NCI-H69 (cell line): ENCODE results near the gene THPO.

ENCODE experiments used
- DNase-seq: peaks from one replicate; lab custom pipeline; 2025; lab: John Stamatoyannopoulos, UW

The THPO gene

GRCh38 chr3:184377882-184378445 is at the start of gene THPO:
Gene THPO, minus strand, starts transcription at chr3:184378207. Its CDS starts 1,948 bp downstream, at chr3:184376259.
- DNase-seq = peak; percentile 60

DNA sequence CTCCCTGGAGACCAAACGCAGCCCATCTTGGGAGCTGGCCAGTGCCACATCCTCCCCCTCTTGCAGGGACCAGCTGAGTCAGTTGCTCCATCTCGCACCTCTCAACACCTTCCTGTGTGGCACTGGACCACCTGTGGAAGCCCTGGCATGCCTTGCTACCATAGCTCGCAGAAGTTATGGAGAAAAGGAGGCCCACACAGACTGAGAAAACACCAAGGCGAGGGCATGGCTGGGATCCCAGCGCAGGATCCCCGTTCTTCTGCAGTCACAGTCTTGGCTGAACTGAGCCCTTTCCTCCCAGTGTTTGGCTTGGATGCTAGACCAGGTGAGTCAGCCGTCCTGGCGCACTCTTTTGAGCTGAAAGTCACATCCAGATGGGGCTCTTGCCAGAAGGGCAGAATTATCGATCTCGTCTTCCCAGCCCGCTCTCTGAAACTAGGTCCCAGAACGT is 48.7 kb upstream of the THPO start:
- DNase-seq = no peak

DNA sequence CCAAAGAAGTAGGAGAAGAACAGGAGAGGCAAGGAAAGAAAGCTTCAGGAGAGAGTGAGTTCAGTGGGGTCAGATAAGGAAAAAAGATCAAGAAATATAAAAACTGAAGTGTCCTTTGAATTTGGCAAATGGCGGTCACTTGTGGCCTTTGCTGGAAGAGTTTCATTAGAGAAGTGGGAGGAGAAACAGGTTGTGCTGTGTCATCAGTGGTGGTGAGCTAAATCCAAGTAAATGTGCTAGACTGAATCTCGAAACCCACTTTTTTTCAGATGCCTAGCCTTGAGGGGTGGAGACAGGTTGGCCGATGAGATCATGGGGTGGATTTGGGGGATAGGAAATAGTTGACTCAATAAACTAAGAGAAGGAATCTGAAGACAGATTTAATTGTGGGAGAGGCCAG is 45.6 kb upstream of the THPO start:
- DNase-seq = no peak

DNA sequence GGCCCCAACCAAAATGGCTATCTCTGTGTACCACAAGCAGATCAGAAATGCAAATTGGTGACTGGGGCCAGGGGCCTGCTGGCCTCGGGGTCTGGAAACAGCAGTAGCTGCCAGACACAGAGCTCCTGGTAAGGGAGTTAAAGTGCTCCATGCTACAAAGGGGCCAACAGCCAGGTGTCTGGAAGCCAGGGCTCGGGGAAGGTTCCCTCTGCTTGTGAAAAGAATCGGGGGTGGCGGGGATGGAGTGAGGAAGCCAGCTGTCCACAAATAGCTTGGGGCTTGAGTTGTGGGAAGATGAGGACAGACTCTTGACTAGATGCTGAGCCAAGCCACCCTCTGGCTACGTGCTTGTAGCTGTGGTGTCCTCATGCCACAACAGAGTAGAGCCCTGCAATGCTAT is 41.2 kb upstream of the THPO start:
- no peak for DNase-seq

GRCh38 chr3:184417619-184418327 is 39.8 kb upstream of the THPO start:
- peak; percentile 75 for DNase-seq

DNA sequence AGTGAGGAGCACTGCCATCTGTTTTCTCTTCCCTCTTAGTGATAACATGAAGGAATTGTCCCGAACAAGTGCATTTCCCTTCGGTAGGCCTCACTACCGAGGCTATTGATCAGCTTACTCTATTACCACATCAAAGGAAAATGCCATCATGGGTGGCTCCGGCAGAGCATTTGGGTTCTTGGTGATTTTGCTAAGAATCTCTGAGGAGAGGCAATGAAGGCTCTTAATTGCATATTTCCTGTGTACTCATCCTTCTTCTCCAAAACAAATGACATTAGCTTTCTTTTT is 37.1 kb upstream of the THPO start:
- DNase-seq = no peak

DNA sequence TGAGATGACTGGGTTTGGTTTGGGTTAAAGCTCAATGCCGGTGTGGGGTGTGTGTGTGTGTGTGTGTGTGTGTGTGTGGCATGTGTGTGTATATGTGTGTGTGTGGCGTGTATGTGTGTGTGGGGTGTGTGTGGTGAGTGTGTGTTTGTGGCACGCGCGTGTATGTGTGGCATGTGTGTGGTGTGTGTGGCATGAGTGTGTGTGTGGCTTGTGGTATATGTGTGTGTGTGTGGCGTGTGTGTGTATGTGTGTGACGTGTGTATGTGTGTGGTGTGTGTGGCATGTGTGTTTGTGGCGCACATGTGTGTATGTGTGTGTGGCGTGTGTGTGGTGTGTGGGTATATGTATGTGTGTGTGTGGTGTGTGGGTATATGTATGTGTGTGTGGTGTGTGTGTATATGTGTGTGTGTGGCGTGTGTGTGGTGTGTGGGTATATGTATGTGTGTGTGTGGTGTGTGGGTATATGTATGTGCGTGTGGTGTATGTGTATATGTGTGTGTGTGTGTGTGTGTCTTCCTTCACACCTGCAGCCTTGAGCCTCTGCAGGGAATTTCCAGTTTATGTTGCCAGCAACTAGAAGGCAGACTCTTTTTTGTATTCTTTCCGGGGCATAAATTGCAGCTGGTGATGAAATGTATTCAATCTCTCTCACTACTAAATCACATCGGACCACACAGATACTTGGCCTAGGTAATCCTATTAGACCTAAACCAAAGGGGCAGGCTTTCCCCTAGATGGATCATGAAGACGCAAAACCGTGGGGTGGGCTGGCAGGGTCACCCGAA is 36.6 kb upstream of the THPO start:
- no peak for DNase-seq

- DNase-seq = no peak
Observed at GRCh38 chr3:184409946-184410500, 32.0 kb upstream of the THPO start.

DNA sequence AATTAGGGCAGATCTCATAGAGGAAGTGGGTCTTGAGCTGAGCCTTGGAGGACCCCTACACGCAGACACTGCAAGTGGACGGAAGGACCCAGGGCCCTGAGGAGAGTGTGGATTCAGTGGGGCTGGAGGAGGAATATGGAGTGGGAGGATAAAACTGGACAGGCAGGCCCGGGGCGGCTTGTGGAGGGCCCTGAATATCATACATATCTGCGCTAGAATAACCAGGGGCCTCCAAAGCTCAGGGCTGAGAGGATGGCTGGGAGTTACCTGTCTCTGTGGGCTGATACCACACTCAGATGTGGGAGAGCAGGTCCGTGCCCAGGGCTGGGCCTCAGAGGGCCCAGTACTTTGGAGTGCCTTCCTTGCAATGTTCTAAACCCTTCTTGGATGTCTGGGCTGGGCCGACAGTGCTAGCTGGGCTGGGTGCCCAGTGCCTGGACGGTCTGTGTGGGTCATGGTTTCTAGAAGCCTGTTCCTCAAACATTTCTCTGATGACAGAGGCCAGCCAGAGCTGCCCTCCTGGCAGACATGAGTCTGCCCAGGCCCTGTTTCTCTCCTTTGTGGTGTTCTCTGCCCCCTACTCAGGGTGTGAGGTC is 31.4 kb upstream of the THPO start:
- no peak for DNase-seq

DNA sequence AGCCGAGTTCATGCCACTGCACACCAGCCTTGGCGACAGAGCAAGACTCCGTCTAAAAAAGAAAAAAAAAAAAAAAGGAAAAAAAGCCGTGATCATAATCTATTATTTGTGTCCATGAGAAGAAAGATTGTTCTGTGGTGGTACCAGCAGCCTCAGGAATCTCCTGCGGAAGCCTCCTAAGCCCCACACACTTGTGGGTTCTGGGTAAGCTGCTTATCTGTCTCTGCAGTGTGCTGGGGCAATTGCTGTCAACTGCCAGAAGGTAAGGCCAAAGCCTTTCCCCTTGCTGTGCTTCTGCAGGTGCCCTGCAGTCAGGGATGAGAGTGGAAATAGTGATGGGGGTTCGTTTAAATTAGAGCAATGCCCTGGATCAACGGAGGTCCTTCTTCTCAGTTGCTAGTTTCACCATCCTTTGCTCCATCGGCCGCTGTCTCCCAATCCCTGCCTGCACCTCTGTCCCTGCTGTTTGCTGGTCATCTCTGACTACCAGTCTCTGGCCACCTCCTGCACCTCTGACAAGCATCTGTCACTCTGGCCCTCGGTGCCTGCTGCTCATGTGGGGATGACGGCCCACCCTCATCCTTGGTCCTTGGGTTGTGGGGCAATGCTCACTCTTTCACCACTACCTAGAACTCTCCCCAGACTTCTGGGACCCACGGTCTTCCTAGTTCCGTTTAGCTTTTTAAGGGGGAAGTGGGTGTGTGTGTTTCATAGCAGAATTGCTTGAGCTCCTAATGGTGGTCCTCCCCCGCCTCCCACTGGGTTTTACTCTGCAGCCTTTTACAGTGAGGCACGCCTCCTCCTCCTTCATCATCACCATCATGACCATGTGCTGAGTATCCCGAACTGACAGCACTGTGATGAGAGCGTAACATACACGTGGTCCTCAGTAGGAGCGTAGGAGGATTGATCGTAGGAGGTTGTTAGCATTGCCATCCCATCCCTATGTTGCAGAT is 27.3 kb upstream of the THPO start:
- DNase-seq = no peak

DNA sequence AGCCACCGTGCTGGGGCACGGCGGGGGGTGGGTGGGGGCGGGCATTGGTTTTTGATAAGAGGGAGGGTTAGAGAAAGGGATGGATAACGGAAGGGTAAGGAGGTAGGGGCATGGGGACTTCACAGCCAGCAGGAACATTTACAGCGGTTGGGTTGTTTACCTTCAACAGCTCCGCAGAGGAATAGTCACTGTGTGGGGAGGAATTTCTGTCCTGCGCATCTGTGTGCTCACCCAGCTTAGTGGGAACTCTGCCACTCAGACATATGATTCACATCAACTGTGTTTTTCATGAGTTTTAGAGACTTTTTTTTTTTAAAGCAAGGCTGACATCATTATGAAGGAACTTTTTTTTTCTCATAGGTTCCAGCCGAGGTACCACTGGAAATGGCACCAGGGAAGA is 21.4 kb upstream of the THPO start:
- DNase-seq = no peak

DNA sequence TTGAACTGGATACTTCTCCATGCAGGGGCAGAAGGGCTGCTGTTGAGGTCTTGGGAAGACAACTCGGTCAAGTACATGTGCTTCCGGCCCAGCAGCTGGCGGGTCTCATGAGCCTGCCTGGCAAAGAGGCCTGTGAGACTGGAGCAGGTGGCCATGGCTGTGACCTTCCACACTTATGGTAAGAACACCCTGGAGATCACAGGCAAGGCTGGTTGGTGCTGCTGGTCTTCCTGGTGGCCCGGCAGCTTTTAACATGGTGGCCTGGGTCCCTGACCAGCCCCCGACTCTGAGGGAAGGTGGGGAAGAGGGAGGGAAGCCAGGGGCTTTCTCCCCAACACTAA is 17.3 kb upstream of the THPO start:
- no peak for DNase-seq

DNA sequence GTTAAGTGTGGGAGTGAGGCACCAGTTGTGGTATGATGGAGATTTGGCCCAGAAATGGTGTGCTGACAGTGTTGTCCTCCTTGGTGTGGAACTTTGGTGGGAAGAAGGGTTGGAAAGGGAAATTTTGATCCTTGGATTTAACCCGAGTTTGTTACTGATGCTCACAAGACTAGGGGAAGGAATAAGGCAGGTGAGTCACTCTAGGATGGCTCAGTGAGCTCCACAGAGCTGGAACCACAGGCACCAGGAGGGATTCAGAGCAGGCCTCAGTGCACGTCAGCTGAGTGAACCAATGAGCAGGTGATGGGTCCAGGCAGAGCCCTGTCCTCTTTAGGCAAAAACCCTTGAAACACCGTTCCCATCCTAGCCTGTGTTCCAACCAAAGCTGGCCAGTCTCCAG is 13.3 kb upstream of the THPO start:
- no peak for DNase-seq

DNA sequence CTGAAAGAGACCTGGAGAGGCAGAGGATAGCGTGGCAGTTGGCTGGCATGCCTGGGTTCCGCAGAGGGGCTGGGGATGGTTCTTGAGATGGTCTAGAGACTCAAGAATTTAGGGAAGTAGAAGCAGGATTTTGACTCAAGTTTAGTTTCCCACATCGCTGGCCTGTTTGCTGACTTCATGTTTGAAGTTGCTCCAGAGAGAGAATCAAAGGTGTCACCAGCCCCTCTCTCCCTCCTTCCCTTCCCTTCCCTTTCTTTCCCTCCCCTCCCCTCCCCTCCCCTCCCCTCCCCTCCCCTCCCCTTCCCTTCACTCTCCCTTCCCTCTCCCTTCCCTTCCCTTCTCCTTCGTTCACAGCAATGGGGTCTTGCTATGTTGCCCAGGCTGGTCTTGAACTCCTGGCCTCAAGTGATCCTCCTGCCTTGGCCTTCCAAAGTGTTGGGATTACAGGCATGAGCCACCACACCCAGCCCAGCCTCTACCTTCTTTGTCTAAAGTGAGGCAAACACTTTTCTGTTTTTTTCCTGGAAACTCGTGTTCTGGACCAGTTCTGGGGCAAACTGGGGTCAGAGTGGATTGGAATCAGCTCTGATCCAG is 12.0 kb upstream of the THPO start:
- DNase-seq = no peak

DNA sequence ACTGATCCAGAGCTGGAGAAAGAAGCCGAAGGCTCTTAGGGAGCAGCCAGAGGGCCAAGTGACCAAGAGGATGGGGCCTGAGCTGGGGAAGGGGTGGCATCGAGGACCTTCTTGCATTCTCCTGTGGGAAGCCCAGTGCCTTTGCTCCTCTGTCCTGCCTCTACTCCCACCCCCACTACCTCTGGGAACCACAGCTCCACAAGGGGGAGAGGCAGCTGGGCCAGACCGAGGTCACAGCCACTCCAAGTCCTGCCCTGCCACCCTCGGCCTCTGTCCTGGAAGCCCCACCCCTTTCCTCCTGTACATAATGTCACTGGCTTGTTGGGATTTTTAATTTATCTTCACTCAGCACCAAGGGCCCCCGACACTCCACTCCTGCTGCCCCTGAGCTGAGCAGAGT is 11.4 kb upstream of the THPO start:
- DNase-seq = no peak

DNA sequence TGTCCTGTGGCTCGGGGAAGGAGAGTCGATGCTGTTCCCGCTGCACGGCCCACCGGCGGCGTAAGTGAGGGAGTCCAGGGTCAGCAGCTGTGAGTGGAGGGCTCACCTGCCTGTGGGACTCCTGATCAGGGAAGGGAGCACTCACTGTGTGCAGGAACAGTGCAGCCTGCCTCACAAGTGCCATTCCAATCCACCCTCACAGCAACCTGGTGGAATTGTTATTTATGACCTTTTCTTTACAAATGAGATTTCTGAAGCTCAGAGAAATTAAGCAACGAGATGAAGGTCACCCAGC is 10.9 kb upstream of the THPO start:
- DNase-seq = no peak

- no peak for DNase-seq
Observed at GRCh38 chr3:184388164-184388935, 10.3 kb upstream of the THPO start.

DNA sequence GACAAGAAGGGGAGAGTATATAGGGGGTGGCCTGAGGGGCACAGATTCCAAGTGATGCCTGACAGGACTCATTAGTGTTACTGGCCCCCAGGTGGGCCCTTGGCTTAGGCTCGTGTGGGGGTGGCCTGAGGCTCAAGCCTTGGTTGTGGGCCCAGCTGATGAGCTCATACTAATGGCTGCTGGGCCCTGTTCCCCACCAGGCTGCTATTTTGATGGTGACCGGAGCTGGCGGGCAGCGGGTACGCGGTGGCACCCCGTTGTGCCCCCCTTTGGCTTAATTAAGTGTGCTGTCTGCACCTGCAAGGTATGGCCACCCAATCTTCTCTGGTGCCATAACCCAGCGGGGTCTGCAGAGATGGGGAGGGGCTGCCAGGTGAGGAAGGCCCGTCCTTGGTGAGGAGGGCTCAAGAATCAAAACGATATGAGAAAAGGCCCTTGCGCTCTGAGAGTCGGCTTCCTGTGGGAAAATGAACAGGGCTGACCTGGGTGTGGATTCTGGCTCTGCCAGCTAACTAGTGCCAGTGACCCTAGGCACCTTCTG is 9.2 kb upstream of the THPO start:
- no peak for DNase-seq

GRCh38 chr3:184386047-184386806 is 8.2 kb upstream of the THPO start:
- no peak for DNase-seq
